COLO668 (cell line): Measurements from ENCODE around the gene ZNF318.
"Not testable (repeated sequence)": the region's sequence is repeated elsewhere in the genome, so short reads cannot be mapped to it uniquely, and the experiment has no call there.

Experiments used
- DNase-seq: peaks from one replicate; lab custom pipeline; 2025; ENCODE audit not compliant: unreplicated experiment; lab: John Stamatoyannopoulos, UW

Gene ZNF318

DNA sequence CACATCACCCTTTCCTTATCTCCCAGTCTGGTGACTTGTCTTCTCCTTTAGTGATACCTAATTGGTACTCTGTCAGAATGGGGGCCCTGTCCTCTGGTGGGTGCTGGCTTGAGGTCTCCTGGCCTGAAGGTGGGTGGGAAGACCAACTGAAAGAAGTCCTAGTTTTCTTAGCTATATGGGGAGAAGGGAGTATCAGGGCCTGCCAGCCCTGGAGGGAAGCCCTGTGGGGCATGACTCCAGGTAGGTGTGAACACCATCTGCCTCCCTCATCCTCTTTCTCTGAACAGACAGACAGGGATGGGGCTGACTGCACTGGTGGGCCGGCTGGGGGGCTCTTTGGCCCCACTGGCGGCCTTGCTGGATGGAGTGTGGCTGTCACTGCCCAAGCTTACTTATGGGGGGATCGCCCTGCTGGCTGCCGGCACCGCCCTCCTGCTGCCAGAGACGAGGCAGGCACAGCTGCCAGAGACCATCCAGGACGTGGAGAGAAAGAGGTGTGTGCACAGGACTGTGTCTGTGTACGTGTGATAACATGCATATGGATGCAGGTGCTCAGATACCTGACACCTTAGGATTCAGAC is 65.6 kb downstream of the ZNF318 start:
- no peak for DNase-seq

- not testable (repeated sequence) for DNase-seq
Observed at GRCh38 chr6:43303006-43303405, 66.4 kb downstream of the ZNF318 start.

- no peak for DNase-seq
Observed at GRCh38 chr6:43302126-43302525, 67.3 kb downstream of the ZNF318 start.

GRCh38 chr6:43301081-43301870 is 68.2 kb downstream of the ZNF318 start:
- no peak for DNase-seq

DNA sequence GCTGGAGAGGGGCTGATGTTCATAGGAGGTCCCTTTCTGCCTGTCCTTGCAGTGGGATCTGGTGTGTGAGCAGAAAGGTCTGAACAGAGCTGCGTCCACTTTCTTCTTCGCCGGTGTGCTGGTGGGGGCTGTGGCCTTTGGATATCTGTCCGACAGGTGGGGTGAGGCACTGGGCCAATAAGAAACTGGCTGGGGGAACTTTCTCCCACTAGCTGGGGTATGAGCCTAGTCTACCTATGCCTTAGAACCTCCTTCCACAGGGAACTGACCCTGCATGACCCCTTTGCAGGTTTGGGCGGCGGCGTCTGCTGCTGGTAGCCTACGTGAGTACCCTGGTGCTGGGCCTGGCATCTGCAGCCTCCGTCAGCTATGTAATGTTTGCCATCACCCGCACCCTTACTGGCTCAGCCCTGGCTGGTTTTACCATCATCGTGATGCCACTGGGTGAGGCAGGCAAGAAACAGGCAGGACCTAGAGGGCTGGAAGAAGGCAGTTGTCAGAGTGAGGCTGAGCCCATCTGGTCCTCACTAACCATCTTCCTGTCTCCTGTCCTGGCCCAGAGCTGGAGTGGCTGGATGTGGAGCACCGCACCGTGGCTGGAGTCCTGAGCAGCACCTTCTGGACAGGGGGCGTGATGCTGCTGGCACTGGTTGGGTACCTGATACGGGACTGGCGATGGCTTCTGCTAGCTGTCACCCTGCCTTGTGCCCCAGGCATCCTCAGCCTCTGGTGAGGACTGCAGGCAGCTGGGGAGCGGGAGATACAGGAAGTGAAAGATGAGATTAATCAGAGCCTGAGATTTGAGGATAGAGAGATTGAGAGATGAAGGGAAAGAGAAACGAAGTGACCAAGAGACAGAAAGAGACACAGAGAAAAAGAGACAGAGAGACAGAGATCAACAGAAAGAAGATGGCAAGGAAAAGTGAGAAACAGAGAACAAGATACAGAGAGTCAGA is 69.8 kb downstream of the ZNF318 start:
- DNase-seq = no peak

GRCh38 chr6:43298565-43299337 is 70.7 kb downstream of the ZNF318 start:
- DNase-seq = no peak

GRCh38 chr6:43297644-43298564 is 71.5 kb downstream of the ZNF318 start, which contains the start of gene SLC22A7:
Gene SLC22A7 (plus strand): TSS chr6:43298260. CDS start chr6:43298359, 99 bp downstream.
- no peak for DNase-seq

- no peak for DNase-seq
Observed at GRCh38 chr6:43296780-43297497, 72.5 kb downstream of the ZNF318 start.

DNA sequence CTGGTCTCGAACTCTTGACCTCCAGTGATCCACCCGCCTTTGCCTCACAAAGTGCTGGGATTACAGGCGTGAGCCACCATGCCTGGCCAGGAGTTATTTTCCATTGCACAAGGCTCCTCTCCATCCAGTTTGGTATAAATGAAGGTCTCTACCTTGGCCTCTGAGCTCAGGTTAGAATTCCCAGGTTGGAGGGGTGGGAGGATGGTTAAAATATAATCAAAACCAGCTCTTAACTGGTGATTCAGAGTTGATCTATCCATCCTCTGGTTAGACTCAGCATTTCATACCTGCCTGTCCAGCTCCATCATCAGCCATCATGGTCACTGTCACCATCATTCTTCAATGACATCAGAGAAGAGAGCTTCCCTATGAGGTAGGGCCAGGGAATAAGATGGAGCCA is 74.0 kb downstream of the ZNF318 start:
- no peak for DNase-seq

GRCh38 chr6:43294536-43294935 is 74.9 kb downstream of the ZNF318 start:
- no peak for DNase-seq

GRCh38 chr6:43293698-43294097 is 75.7 kb downstream of the ZNF318 start:
- DNase-seq = no peak

DNA sequence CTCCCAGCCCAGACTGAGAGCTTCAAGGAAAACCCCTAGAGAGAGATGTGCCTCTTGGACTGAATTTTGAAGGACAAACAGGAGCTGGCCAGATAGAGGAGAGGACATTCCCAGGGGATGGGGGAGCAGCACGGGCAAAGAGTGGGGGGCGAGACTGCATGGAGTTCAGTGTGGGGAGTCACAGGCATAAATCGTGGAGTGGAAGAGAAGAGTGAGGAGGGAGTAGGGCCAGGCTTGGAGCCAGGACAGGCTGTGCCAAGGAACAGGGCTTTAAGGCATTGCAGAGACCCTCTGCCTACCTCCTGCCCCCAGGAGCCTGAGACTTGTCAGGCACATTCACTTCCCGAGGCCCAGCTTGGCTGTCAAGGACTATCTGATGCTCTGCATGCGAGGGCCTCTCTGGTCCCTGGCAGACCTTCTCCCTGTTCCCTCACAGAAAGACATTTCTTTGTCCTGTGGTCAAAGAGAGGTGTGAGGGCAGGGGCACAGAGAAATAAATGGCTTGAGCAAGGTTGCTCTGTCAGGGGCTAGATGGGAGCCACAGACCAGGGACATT is 76.6 kb downstream of the ZNF318 start:
- DNase-seq = no peak

DNA sequence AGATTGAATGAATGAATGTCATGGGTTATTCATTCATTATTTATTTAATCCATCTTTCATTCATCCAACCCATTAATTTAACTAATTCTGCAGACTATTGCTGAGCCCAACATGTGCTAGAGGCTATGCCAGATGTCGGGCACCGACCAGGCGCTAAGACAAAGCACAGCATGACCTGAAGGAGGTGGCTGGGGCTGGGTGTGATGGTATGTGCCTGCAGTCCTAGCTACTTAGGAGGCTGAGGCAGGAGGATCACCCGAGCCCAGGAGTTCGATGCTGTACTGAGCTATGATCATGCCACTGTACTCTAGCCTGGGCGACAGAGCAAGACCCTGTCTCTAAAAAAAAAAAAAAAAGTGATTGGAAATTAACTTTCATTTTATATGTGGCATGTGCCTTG is 77.1 kb downstream of the ZNF318 start:
- DNase-seq = no peak

GRCh38 chr6:43291708-43292107 is 77.7 kb downstream of the ZNF318 start:
- no peak for DNase-seq

GRCh38 chr6:43290905-43291355 is 78.5 kb downstream of the ZNF318 start:
- no peak for DNase-seq

DNA sequence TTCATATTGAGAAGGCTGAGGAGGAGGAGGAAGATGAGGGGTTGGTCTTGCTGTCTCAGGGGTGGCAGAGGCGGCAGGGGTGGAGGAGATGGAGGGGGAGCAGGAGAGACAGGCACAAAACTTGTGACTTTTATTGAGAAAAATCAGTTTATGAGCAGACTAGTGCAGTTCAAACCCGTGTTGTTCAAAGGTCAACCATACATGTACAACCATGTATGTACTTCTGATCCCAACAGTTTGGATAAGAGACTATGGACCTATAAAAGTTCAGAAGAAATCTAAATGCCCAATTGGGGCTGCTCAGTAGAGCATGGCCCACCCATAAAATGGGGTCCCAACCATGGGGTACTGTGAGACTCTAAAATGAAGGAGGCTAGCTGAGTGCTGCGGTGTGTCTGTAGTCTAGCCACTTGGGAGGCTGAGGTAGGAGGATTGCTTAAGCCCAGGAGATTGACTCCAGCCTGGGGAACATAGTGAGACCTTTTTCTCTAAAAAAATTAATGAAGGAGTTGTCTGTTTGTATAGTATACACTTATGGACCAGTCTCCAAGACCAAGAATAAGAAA is 79.0 kb downstream of the ZNF318 start:
- DNase-seq = no peak

GRCh38 chr6:43287717-43288679 is 81.4 kb downstream of the ZNF318 start:
- DNase-seq = no peak
